ENCODE data around the gene KDM1A.
A peak's percentile ranks its signal among the peaks of the same experiment; 100 is the strongest.

KDM1A gene

GRCh38 chr1:23037081-23037740, 17.9 kb downstream of the KDM1A start:
- Histone ChIP-seq H3K4me1 (ENCODE audit: control insufficient read depth, insufficient read depth, low read length) (peaks cover 17% of the 10 kb centered on the region), H3K4me3 (ENCODE audit: low read depth, low read length) (no peak overlapping the region), H3K27ac (ENCODE audit: extremely low read depth, low read depth, low read length) (no peak overlapping the region), H3K9me3 (ENCODE audit: control insufficient read depth, insufficient read depth, low read depth, low read length) (no peaks in the 10 kb centered on the region), H3K36me3 (ENCODE audit: control insufficient read depth in 2 of 2, insufficient read depth in 1 of 2, low read length in 2 of 2) (no peaks in the 10 kb centered on the region; a peak in 1 of 3 replicates)
- CTCF ChIA-PET = interaction anchor here (0.6 kb wide), 1 partner anchor 625 kb away, joined by 4 read pairs; no protein-coding TSS in a partner anchor
- TF ChIP-seq ZNF114 (tag by site-specific recombination; IDR thresholded peaks at IDR 0.05) (no peak), PRDM10 (tag by site-specific recombination; IDR thresholded peaks at IDR 0.05) (peak; percentile 85), ZNF362 (tag by site-specific recombination; IDR thresholded peaks at IDR 0.05) (peak; percentile 51; the same call in 1 of the 2 replicates), AEBP2 (tag by site-specific recombination; IDR thresholded peaks at IDR 0.05; ENCODE audit: borderline replicate concordance) (no peak), ZNF292 (tag by site-specific recombination; IDR thresholded peaks at IDR 0.05; ENCODE audit: borderline replicate concordance, low read depth) (no peak), SP7 (tag by site-specific recombination; IDR thresholded peaks at IDR 0.05) (no peak), PRDM6 (tag by site-specific recombination; IDR thresholded peaks at IDR 0.05) (0 out of 2 replicates have a peak, but pooled peaks have one; percentile 14), OSR2 (tag by site-specific recombination; IDR thresholded peaks at IDR 0.05) (0 out of 2 replicates have a peak, but pooled peaks have one; percentile 23)
- POLR2A ChIA-PET = no interaction called here

GRCh38 chr1:23039308-23039826, 20.1 kb downstream of the KDM1A start:
- Histone ChIP-seq H3K4me1 (ENCODE audit: control insufficient read depth, insufficient read depth, low read length) (peaks cover 17% of the 10 kb centered on the region), H3K4me3 (ENCODE audit: low read depth, low read length) (no peak overlapping the region), H3K27ac (ENCODE audit: extremely low read depth, low read depth, low read length) (no peak overlapping the region), H3K36me3 (ENCODE audit: control insufficient read depth in 2 of 2, insufficient read depth in 1 of 2, low read length in 2 of 2) (peaks cover 0 to 2% of the 10 kb centered on the region in 2 experiments; a peak in 1 of 3 replicates), H3K9me3 (ENCODE audit: control insufficient read depth, insufficient read depth, low read depth, low read length) (no peaks in the 10 kb centered on the region)
- ChIA-PET POLR2A (no interaction called here), CTCF (interaction anchor here (0.6 to 1.6 kb wide), 2 partner anchors 10 to 60 kb away, joined by 3 to 4 read pairs; no protein-coding TSS in a partner anchor)
- TF ChIP-seq SP3 (tag by site-specific recombination; IDR thresholded peaks at IDR 0.05) (no peak), ZNF292 (tag by site-specific recombination; IDR thresholded peaks at IDR 0.05; ENCODE audit: borderline replicate concordance, low read depth) (no peak), ZNF701 (tag by site-specific recombination; IDR thresholded peaks at IDR 0.05) (no peak), ZNF449 (tag by site-specific recombination; IDR thresholded peaks at IDR 0.05) (no peak), HOXD13 (CRISPR knock-in tag; IDR thresholded peaks at IDR 0.05; ENCODE audit: borderline replicate concordance) (no peak), ZIC2 (tag by site-specific recombination; IDR thresholded peaks at IDR 0.05) (no peak), ZEB2 (tag by site-specific recombination; IDR thresholded peaks at IDR 0.05) (peak; percentile 61), ZNF670 (tag by site-specific recombination; IDR thresholded peaks at IDR 0.05; ENCODE audit: low read depth) (no peak), HOXC10 (CRISPR knock-in tag; IDR thresholded peaks at IDR 0.05) (no peak), ZBTB17 (tag by site-specific recombination; IDR thresholded peaks at IDR 0.05) (peak; percentile 14; the same call in 1 of the 2 replicates), ZNF585B (tag by site-specific recombination; IDR thresholded peaks at IDR 0.05) (no peak), SP7 (tag by site-specific recombination; IDR thresholded peaks at IDR 0.05) (no peak), ZNF354C (tag by site-specific recombination; IDR thresholded peaks at IDR 0.05; ENCODE audit: borderline replicate concordance, low read depth) (no peak), ZNF133 (tag by site-specific recombination; IDR thresholded peaks at IDR 0.05) (no peak), ZNF214 (tag by site-specific recombination; IDR thresholded peaks at IDR 0.05; ENCODE audit: borderline replicate concordance) (no peak), ZNF26 (tag by site-specific recombination; IDR thresholded peaks at IDR 0.05) (no peak)

All from HEK293 (cell line).